Measurements from ENCODE around the gene THAP7. TPM values are rescaled to one million over a fixed set of nuclear protein-coding genes. Genes with fewer than 3 reads are reported as not detected.
"Not testable (repeated sequence)": the region's sequence is repeated elsewhere in the genome, so short reads cannot be mapped to it uniquely, and the experiment has no call there.

THAP7 gene, protein sequence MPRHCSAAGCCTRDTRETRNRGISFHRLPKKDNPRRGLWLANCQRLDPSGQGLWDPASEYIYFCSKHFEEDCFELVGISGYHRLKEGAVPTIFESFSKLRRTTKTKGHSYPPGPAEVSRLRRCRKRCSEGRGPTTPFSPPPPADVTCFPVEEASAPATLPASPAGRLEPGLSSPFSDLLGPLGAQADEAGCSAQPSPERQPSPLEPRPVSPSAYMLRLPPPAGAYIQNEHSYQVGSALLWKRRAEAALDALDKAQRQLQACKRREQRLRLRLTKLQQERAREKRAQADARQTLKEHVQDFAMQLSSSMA
- 35.4 and 37.0 TPM in 2 replicates for total RNA-seq
- long read RNA-seq, partial matches to known transcripts, result 0 of 7 reads
- long read RNA-seq, other reads (novel, unspliced or antisense), result 1 of 7 reads

DNA sequence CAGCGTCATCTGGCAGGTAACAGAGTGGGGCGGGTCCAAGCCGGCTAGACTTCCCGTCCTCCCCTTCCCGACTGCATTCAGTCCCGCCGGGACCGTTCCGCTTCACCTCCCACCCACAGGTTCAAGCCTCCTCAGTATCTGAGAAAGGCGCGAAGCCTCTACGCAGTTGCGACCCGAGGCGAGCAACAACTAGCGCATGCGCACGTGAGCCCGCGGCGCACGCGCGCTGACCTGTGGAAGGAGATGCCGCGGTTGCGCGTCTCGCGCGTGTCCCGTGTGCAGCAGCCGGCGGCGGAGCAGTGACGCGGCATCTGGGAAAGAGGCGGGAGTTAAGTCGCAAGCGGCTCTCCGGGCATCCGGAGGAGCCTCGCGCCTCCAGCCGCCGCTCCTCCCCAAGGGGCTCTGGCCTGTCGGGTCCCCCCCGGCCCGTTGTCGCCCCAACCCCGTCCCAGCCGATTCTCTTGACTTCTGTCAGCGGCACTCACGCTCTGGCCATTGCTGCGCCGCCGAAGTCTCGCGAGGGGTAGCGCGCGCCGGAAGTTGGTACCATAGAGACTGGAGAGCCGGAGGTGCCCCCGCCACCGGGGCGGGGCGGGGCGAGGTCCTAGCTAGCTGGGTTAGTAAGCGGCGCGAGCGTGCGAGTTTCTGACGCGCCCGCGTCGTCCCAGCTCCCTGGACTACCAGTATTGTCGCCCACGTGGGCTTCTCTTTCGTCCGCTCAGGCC, at the start of gene THAP7:
TSS of gene THAP7 (minus strand) at position 518 of the 725 bp plus-strand sequence. CDS start at position 311, 207 bp downstream.
- no peaks in the 10 kb centered on the region for H3K36me3 Mint-ChIP-seq (ENCODE audit: low read depth)
- H3K27me3 Mint-ChIP-seq (ENCODE audit: low read depth), result peaks cover 5% of the 10 kb centered on the region
- H3K27ac Mint-ChIP-seq (ENCODE audit: unreplicated experiment), result peak within 1 kb of the TSS; percentile 99
- peak; percentile 91 for DNase-seq (ENCODE audit: low read depth, low spot score)
- no peaks in the 10 kb centered on the region for H3K9me3 Mint-ChIP-seq
- TF ChIP-seq, protein P1, sequence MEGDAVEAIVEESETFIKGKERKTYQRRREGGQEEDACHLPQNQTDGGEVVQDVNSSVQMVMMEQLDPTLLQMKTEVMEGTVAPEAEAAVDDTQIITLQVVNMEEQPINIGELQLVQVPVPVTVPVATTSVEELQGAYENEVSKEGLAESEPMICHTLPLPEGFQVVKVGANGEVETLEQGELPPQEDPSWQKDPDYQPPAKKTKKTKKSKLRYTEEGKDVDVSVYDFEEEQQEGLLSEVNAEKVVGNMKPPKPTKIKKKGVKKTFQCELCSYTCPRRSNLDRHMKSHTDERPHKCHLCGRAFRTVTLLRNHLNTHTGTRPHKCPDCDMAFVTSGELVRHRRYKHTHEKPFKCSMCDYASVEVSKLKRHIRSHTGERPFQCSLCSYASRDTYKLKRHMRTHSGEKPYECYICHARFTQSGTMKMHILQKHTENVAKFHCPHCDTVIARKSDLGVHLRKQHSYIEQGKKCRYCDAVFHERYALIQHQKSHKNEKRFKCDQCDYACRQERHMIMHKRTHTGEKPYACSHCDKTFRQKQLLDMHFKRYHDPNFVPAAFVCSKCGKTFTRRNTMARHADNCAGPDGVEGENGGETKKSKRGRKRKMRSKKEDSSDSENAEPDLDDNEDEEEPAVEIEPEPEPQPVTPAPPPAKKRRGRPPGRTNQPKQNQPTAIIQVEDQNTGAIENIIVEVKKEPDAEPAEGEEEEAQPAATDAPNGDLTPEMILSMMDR (conservative IDR thresholded peaks at IDR 0.05), result no peak
- peaks cover 26% of the 10 kb centered on the region for H3K4me1 Mint-ChIP-seq
- peak within 1 kb of the TSS; percentile 98 for H3K4me3 Mint-ChIP-seq

DNA sequence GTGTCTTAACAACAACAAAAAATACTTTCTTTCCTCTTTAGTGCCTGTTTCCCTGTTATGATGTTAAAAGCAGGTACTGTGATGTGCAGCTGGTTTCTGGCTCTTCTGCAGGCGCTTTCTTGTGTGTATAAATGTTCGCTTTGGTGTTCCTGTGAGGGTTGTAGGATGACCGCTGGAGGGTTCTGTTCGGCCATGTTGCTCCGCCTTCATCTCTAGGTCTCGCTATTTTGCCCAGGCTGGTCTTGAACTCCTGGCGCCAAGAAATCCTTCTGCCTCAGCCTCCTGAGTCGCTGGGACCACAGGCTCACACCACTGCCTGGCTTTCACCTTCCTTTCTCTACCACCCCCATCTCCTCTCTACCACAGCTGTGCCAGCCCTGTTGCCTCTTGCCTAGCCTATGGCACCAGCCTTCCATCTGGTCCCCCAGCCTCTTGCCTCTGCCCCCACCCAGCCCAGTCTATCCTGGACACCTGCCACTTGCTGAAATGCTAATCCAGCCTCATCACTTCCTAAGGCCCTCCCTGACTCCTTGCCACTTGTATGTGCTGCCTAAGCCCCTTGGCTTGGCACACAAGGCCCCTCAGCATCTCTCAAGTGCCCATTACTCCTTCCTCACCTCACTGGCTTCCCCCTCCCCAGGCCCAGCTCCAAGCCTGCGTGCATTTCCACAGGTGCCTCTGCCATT, 49.4 kb upstream of the THAP7 start:
- TF ChIP-seq, protein P1 (conservative IDR thresholded peaks at IDR 0.05), result no peak
- H3K9me3 Mint-ChIP-seq, result no peaks in the 10 kb centered on the region
- no peak overlapping the region for H3K4me3 Mint-ChIP-seq
- peaks cover 25% of the 10 kb centered on the region for H3K4me1 Mint-ChIP-seq
- no peaks in the 10 kb centered on the region for H3K27me3 Mint-ChIP-seq (ENCODE audit: low read depth)
- H3K36me3 Mint-ChIP-seq (ENCODE audit: low read depth), result no peaks in the 10 kb centered on the region
- H3K27ac Mint-ChIP-seq (ENCODE audit: unreplicated experiment), result no peak overlapping the region
- DNase-seq (ENCODE audit: low read depth, low spot score), result no peak

DNA sequence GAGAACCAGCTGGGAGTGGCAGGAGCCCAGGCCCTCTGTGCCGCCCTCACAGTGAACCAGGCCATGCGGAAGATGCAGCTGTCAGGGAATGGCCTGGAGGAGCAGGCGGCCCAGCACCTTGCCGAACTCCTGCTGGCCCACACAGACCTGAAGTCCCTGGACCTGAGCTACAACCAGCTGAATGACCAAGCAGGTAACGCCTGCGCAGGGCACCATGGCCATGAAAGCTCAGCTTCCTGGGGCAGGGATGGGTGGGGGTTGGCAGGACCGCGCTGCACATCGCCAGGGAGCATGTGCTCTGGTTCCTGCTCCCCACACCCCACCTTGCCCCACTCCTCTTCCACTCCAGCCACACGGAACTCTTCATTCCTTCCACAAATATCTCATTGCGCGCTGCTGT, 47.0 kb upstream of the THAP7 start:
- not testable (repeated sequence) for H3K9me3 Mint-ChIP-seq; H3K4me3 Mint-ChIP-seq; H3K36me3 Mint-ChIP-seq (ENCODE audit: low read depth); H3K27ac Mint-ChIP-seq (ENCODE audit: unreplicated experiment); DNase-seq (ENCODE audit: low read depth, low spot score); H3K27me3 Mint-ChIP-seq (ENCODE audit: low read depth)
- H3K4me1 Mint-ChIP-seq, result peaks cover 31% of the 10 kb centered on the region

DNA sequence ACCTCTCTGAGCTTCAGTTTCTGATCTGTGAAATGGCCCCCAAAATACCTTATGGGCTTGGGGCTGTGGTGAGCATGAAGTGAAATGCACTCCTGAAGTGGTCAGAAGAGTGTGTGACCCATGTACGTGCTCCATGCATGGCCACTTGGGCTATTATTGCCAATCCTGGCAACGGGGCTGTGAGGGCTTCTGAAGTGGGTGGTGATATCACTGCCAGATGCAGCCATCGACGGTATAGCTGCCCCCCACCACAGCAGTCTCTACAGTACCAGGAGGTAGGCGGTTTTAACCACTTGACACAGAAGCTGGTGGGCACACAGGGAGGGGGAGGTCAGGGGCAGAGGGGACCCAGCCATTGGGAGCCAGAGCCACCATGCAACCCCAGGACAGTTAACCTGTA, 46.5 kb upstream of the THAP7 start:
- not testable (repeated sequence) for H3K9me3 Mint-ChIP-seq; H3K27ac Mint-ChIP-seq (ENCODE audit: unreplicated experiment)

DNA sequence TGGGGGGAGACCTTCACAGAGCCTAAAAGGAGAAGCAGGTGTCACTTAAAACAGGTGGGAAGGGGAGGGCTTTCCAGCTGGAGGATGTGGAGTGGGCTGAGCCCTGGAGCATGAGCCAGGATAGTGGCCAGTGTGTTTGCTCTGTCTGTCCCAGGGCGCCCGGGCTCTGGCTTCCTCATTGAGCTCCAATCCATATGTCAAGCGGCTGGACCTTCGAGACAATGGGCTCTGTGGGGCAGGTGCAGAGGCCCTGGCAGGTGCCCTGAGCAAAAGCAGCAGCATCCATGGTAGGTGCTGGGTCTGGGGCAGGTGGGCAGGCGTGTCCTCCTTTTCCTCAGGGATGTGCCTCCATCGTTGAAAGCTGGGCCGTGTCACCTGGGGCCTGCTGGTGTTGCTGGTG, 45.8 kb upstream of the THAP7 start:
- TF ChIP-seq, protein P1 (conservative IDR thresholded peaks at IDR 0.05), result no peak
- Mint-ChIP-seq H3K36me3 (ENCODE audit: low read depth) (no peaks in the 10 kb centered on the region), H3K4me1 (peaks cover 38% of the 10 kb centered on the region), H3K27me3 (ENCODE audit: low read depth) (no peaks in the 10 kb centered on the region), H3K4me3 (no peak overlapping the region), H3K27ac (ENCODE audit: unreplicated experiment) (no peak overlapping the region), H3K9me3 (no peaks in the 10 kb centered on the region)
- DNase-seq (ENCODE audit: low read depth, low spot score), result no peak

More for the DNA sequence above, 46.5 kb upstream of the THAP7 start:
- not testable (repeated sequence) for DNase-seq (ENCODE audit: low read depth, low spot score); H3K36me3 Mint-ChIP-seq (ENCODE audit: low read depth); H3K27me3 Mint-ChIP-seq (ENCODE audit: low read depth); H3K4me3 Mint-ChIP-seq
- peaks cover 33% of the 10 kb centered on the region for H3K4me1 Mint-ChIP-seq

DNA sequence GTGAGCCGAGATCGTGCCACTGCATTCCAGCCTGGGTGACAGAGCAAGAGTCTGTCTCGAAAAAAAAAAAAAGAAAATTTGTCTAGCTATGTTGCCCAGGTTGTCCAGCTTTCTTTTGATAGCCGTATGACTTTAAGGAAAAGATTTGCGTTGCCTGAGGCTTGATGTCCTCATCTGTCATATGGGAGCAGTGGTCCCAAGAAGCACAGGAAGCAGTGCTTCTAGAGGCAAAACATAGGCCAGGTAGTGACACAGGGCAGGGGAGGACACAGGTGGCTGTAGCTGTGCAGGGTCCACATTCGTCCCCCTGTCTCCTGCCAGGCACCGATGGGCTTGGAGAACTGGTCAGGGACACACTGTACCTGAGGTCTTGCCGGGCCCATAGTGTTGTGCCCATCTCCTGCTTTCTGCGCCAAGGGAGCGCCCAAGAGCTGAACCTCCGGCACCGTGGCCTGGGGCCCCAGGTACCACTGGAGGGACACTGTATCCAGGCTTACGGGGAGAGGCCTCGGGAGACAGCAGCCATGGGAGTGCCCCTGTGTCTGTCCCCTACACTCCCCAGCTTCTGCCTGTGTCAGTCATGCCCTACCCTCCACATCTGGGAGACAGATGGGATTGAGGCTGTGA, 45.2 kb upstream of the THAP7 start:
- DNase-seq (ENCODE audit: low read depth, low spot score), result no peak
- H3K9me3 Mint-ChIP-seq, result no peaks in the 10 kb centered on the region
- H3K4me1 Mint-ChIP-seq, result peaks cover 38% of the 10 kb centered on the region
- TF ChIP-seq, protein P1 (conservative IDR thresholded peaks at IDR 0.05), result no peak
- no peak overlapping the region for H3K4me3 Mint-ChIP-seq
- no peaks in the 10 kb centered on the region for H3K36me3 Mint-ChIP-seq (ENCODE audit: low read depth)
- no peak overlapping the region for H3K27ac Mint-ChIP-seq (ENCODE audit: unreplicated experiment)
- no peaks in the 10 kb centered on the region for H3K27me3 Mint-ChIP-seq (ENCODE audit: low read depth)

Data from neural crest cell (in vitro differentiated cells).